HepG2 (cell line): ENCODE results near the gene TM9SF2. TPM values are rescaled to one million over a fixed set of nuclear protein-coding genes. Genes with fewer than 3 reads are reported as not detected.
A peak's percentile ranks its signal among the peaks of the same experiment; 100 is the strongest.

ENCODE experiments used
- ARHGAP35 ChIP-seq: sonication (generic); formaldehyde crosslinking; IDR thresholded peaks from 2 replicates; pipeline ENCODE4 v1.9.0; 2022; ENCODE audit warnings: mild to moderate bottlenecking, inconsistent platforms, moderate library complexity, missing genetic modification reagents, borderline replicate concordance
- BHLHE40 ChIP-seq: IDR thresholded peaks from 2 replicates; pipeline ENCODE4 v1.6.1; 2011; ENCODE audit warnings: low read length, improper control_type of control experiment
- FOXJ3 ChIP-seq: sonication (generic); formaldehyde crosslinking; IDR thresholded peaks from 2 replicates; pipeline ENCODE4 v1.4.0; 2020; ENCODE audit warnings: missing genetic modification reagents, mild to moderate bottlenecking, borderline replicate concordance
- JUNB ChIP-seq: sonication (generic); formaldehyde crosslinking; IDR thresholded peaks from 2 replicates; pipeline ENCODE4 v1.8.0; 2022; ENCODE audit warnings: missing genetic modification reagents, mild to moderate bottlenecking, borderline replicate concordance
- MED1 ChIP-seq: sonication (generic); formaldehyde crosslinking; IDR thresholded peaks from 2 replicates; pipeline ENCODE4 v1.4.0; 2020; ENCODE audit warnings: missing genetic modification reagents
- MXD4 ChIP-seq: IDR thresholded peaks from 2 replicates; pipeline ENCODE4 v1.6.1; 2016; ENCODE audit warnings: mild to moderate bottlenecking, missing biosample characterization, missing genetic modification reagents
- PHF20 ChIP-seq: sonication (generic); formaldehyde crosslinking; IDR thresholded peaks from 2 replicates; pipeline ENCODE4 v1.5.0; 2020; ENCODE audit warnings: mild to moderate bottlenecking, missing genetic modification reagents
- SMC3 ChIP-seq: IDR thresholded peaks from 2 replicates; pipeline ENCODE4 v1.6.1; 2011; ENCODE audit warnings: low read length, improper control_type of control experiment
- SOX5 ChIP-seq: IDR thresholded peaks from 2 replicates; pipeline ENCODE4 v1.6.1; 2016; ENCODE audit warnings: borderline replicate concordance
- SPEN ChIP-seq: sonication (generic); formaldehyde crosslinking; IDR thresholded peaks from 2 replicates; pipeline ENCODE4 v1.5.1; 2020; ENCODE audit warnings: low read depth, mild to moderate bottlenecking, missing genetic modification reagents
- ZGPAT ChIP-seq: IDR thresholded peaks from 2 replicates; pipeline ENCODE4 v1.6.1; 2016; ENCODE audit warnings: mild to moderate bottlenecking
- ZNF619 ChIP-seq: sonication (generic); formaldehyde crosslinking; IDR thresholded peaks from 2 replicates; pipeline ENCODE4 v1.4.0; 2020; ENCODE audit warnings: mild to moderate bottlenecking, missing genetic modification reagents
- polyA plus RNA-seq, 8 experiments: library from polyadenylated mRNA; depleted of rRNA in 3 of 8; stranded (reverse) in 7 of 8; unstranded in 1 of 8; fragments of >200 nt; fragmentation: Illumina TruSeq in 4 of 8; extraction: Trizol in 4 of 8; gene quantifications; 2 replicates each; pipeline versions ENCODE4 v1.2.1 to v1.2.3, GENCODE V29; 2011 to 2016; ENCODE audit warnings: low read depth in 4 of 8, missing spikeins in 1 of 8, mixed read lengths in 1 of 8; ENCODE audit not compliant: insufficient read depth in 1 of 8
- total RNA-seq, 5 experiments: library from RNA; depleted of rRNA; stranded (reverse); fragments of >200 nt; fragmentation: Illumina TruSeq; extraction: Trizol; gene quantifications; 2 replicates each; pipeline ENCODE4 v1.2.3, GENCODE V29; 2016; ENCODE audit warnings: low read depth in 1 of 5
- TF ChIP-seq, protein P1 (sequence below): sonication (generic); formaldehyde crosslinking; IDR thresholded peaks from 2 replicates; pipeline ENCODE4 v1.5.0; 2020; ENCODE audit warnings: missing genetic modification reagents, mild to moderate bottlenecking, borderline replicate concordance
- TF ChIP-seq, protein P2 (sequence below), 2 experiments: fragments of 450-650 bp in 1 of 2; sonication (generic) in 1 of 2; formaldehyde crosslinking in 1 of 2; IDR thresholded peaks; 2 replicates each; pipeline versions ENCODE4 v1.6.1 to v1.8.0; 2016 to 2022; ENCODE audit warnings: antibody characterized with exemption in 1 of 2, mild to moderate bottlenecking in 1 of 2, missing genetic modification reagents in 1 of 2

TM9SF2 gene
- total and polyA plus RNA-seq, 2 of the 13 experiments (the other 11 are each of a cell fraction or from before 2014, with no cell fraction given), result 94.1 to 123 TPM

- TF ChIP-seq ZGPAT (peak; percentile 83; the same call in 1 of the 2 replicates), FOXJ3 (CRISPR knock-in tag) (no peak), MXD4 (CRISPR knock-in tag) (peak; percentile 34; the same call in 1 of the 2 replicates), BHLHE40 (peak; percentile 91), PHF20 (peak; percentile 81), JUNB (CRISPR knock-in tag) (no peak), MED1 (peak; percentile 62), SOX5 (CRISPR knock-in tag) (no peak), SMC3 (no peak), ZNF619 (no peak), SPEN (CRISPR knock-in tag) (peak; percentile 81), ARHGAP35 (CRISPR knock-in tag) (0 out of 2 replicates have a peak, but pooled peaks have one; percentile 18)
- TF ChIP-seq, protein P1, sequence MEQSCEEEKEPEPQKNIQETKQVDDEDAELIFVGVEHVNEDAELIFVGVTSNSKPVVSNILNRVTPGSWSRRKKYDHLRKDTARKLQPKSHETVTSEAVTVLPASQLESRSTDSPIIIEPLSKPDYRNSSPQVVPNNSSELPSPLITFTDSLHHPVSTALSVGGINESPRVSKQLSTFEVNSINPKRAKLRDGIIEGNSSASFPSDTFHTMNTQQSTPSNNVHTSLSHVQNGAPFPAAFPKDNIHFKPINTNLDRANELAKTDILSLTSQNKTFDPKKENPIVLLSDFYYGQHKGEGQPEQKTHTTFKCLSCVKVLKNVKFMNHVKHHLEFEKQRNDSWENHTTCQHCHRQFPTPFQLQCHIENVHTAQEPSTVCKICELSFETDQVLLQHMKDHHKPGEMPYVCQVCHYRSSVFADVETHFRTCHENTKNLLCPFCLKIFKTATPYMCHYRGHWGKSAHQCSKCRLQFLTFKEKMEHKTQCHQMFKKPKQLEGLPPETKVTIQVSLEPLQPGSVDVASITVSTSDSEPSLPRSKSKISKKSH (CRISPR knock-in tag), result no peak; the same call in 1 of the 2 replicates
- TF ChIP-seq, protein P2, sequence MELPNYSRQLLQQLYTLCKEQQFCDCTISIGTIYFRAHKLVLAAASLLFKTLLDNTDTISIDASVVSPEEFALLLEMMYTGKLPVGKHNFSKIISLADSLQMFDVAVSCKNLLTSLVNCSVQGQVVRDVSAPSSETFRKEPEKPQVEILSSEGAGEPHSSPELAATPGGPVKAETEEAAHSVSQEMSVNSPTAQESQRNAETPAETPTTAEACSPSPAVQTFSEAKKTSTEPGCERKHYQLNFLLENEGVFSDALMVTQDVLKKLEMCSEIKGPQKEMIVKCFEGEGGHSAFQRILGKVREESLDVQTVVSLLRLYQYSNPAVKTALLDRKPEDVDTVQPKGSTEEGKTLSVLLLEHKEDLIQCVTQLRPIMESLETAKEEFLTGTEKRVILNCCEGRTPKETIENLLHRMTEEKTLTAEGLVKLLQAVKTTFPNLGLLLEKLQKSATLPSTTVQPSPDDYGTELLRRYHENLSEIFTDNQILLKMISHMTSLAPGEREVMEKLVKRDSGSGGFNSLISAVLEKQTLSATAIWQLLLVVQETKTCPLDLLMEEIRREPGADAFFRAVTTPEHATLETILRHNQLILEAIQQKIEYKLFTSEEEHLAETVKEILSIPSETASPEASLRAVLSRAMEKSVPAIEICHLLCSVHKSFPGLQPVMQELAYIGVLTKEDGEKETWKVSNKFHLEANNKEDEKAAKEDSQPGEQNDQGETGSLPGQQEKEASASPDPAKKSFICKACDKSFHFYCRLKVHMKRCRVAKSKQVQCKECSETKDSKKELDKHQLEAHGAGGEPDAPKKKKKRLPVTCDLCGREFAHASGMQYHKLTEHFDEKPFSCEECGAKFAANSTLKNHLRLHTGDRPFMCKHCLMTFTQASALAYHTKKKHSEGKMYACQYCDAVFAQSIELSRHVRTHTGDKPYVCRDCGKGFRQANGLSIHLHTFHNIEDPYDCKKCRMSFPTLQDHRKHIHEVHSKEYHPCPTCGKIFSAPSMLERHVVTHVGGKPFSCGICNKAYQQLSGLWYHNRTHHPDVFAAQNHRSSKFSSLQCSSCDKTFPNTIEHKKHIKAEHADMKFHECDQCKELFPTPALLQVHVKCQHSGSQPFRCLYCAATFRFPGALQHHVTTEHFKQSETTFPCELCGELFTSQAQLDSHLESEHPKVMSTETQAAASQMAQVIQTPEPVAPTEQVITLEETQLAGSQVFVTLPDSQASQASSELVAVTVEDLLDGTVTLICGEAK (IDR thresholded peaks at IDR 0.05), result no peak
- TF ChIP-seq, protein P2 (CRISPR knock-in tag; IDR thresholded peaks at IDR 0.05), result peak; percentile 68; the same call in 1 of the 2 replicates
Observed at GRCh38 chr13:99501184-99501847, at the start of gene TM9SF2 (continued).
